Coronary artery (tissue), 2 donors: ENCODE results near the gene SLC17A9.

Experiments
- DNase-seq: peaks from one replicate; pipeline ENCODE4 v3.0.0-alpha.2; 2017; ENCODE audit warnings: low spot score
- H3K27ac ChIP-seq, 2 donors: fragments of 200-600 bp; sonication (generic); one replicate each; pipeline ENCODE4 v1.5.1; 2016 to 2019
- H3K4me3 ChIP-seq: fragments of 200-600 bp; sonication (generic); 2 replicates; pipeline ENCODE4 v1.5.1; 2016; ENCODE audit warnings: mild to moderate bottlenecking, moderate library complexity
- CTCF ChIP-seq: fragments of 200-600 bp; sonication (generic); IDR thresholded peaks from one replicate; pipeline ENCODE4 v1.5.1; 2019; ENCODE audit warnings: antibody characterized with exemption

The SLC17A9 gene

GRCh38 chr20:62925420-62926228 lies 26.9 kb upstream of the SLC17A9 start:
- Histone ChIP-seq H3K4me3 (peak overlapping the region; percentile 84), H3K27ac (peak overlapping the region; percentile 92 to 98)
- DNase-seq: no peak
- TF ChIP-seq CTCF: no peak

- TF ChIP-seq CTCF: peak; percentile 50
- Histone ChIP-seq H3K27ac (peak within 1 kb of the TSS; percentile 92 to 98), H3K4me3 (peak within 1 kb of the TSS; percentile 84)
- DNase-seq: peak; percentile 83
These were observed 26.0 kb upstream of the SLC17A9 start, which contains the start of gene DIDO1 for GRCh38 chr20:62926229-62927127. Gene DIDO1, minus strand, starts transcription at chr20:62926505.

- TF ChIP-seq CTCF: no peak
- DNase-seq: no peak
- H3K4me3 ChIP-seq: peak overlapping the region; percentile 84
These were observed 25.3 kb upstream of the SLC17A9 start for GRCh38 chr20:62927128-62927705.

GRCh38 chr20:62928246-62928939 lies 24.1 kb upstream of the SLC17A9 start:
- TF ChIP-seq CTCF: no peak
- peak overlapping the region; percentile 55 to 85 for H3K27ac ChIP-seq
- peak overlapping the region; percentile 69 for H3K4me3 ChIP-seq
- DNase-seq: no peak

More at GRCh38 chr20:62927128-62927705, 25.3 kb upstream of the SLC17A9 start:
- peak overlapping the region; percentile 92 to 98 for H3K27ac ChIP-seq

GRCh38 chr20:62929051-62929538 lies 23.4 kb upstream of the SLC17A9 start:
- no peak for TF ChIP-seq CTCF
- DNase-seq: peak; percentile 80
- H3K4me3 ChIP-seq: peak overlapping the region; percentile 69

DNA sequence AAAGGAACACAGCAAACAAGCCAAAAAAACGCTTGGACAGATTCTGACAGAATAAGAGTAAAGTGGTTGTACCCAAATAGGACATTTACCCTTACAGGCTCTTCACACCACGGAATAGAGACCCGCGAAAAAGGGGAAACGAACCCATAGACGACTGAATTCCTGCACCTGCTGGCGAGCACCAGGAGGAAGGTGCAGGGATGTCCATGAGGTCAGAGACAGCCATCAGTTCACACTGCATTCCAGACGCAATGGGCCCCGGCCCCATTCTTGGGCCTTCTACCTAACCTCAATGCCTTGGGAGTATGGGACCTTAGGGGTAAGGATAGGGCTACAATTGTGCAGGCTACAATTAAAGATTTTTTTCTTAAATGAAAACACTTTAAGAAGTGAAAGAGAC lies 21.0 kb upstream of the SLC17A9 start:
- H3K27ac ChIP-seq: no peak overlapping the region
- no peak for DNase-seq
- no peak for TF ChIP-seq CTCF
- H3K4me3 ChIP-seq: no peak overlapping the region

More at GRCh38 chr20:62929051-62929538, 23.4 kb upstream of the SLC17A9 start:
- H3K27ac ChIP-seq: peak overlapping the region; percentile 55 to 85
